Activated CD8-positive, alpha-beta T cell treated with anti-CD3 and anti-CD28 coated beads, Interleukin-2, amount 10 ng/mL, durations not matched to agents 7 days and 5 days (primary cell): ENCODE data around the gene SYNRG. TPM values are rescaled to one million over a fixed set of nuclear protein-coding genes. Genes with fewer than 3 reads are reported as not detected.

ENCODE experiments used
- ATAC-seq: fragments of 150-1000 bp; cut with Tn5 transposase; one replicate; pipeline ENCODE4 v1.10.0; 2021; ENCODE audit warnings: moderate library complexity
- CTCF ChIA-PET: fragments of 350-600 bp; sonication (Branson Sonifier 250); formaldehyde crosslinking; loops from one replicate; lab custom pipeline; 2021; ENCODE audit warnings: antibody characterized with exemption; lab: Charles Lee
- POLR2A ChIA-PET: fragments of 350-600 bp; sonication (Branson Sonifier 250); formaldehyde crosslinking; loops from one replicate; lab custom pipeline; 2021; ENCODE audit warnings: antibody characterized with exemption; lab: Charles Lee
- DNase-seq: peaks from one replicate; pipeline ENCODE4 v3.0.0-alpha.2; 2020
- H3K27ac Mint-ChIP-seq: one replicate; pipeline ENCODE4 v1.8.0; 2021; ENCODE audit warnings: mild to moderate bottlenecking, mixed read lengths
- H3K27me3 Mint-ChIP-seq: one replicate; pipeline ENCODE4 v1.8.0; 2021; ENCODE audit warnings: low read depth, mixed read lengths
- H3K36me3 Mint-ChIP-seq: one replicate; pipeline ENCODE4 v1.8.0; 2021; ENCODE audit warnings: low read depth, mixed read lengths
- H3K4me1 Mint-ChIP-seq: one replicate; pipeline ENCODE4 v1.8.0; 2021; ENCODE audit warnings: low read depth, mixed read lengths
- H3K4me3 Mint-ChIP-seq: one replicate; pipeline ENCODE4 v1.8.0; 2021; ENCODE audit warnings: mild to moderate bottlenecking, mixed read lengths
- H3K9me3 Mint-ChIP-seq: one replicate; pipeline ENCODE4 v1.8.0; 2022; ENCODE audit warnings: mixed read lengths; ENCODE audit not compliant: insufficient read depth
- total RNA-seq, 2 experiments: library from RNA; stranded (reverse); gene quantifications; one replicate each; pipeline ENCODE4 v1.2.3, GENCODE V29; 2021

SYNRG gene
- 100 to 1,000 TPM in 1 of 2 experiments, 10 to 100 TPM in 1; 97.4 to 105 TPM for total RNA-seq

GRCh38 chr17:37609170-37610040 lies at the start of gene SYNRG:
SYNRG (minus strand) TSS chr17:37609418; CDS start chr17:37609355, 63 bp downstream.
- Mint-ChIP-seq H3K27me3 (no peaks in the 10 kb centered on the region), H3K4me1 (peaks cover 38% of the 10 kb centered on the region), H3K36me3 (peaks cover 44% of the 10 kb centered on the region), H3K27ac (peak within 1 kb of the TSS; percentile 94), H3K4me3 (peak within 1 kb of the TSS; percentile 81), H3K9me3 (no peaks in the 10 kb centered on the region)
- ChIA-PET CTCF (interaction anchor here (0.8 to 4.2 kb wide), 21 partner anchors 10 to 206 kb away, joined by 3 to 22 read pairs (median 6); partner anchors contain the start of gene DDX52), POLR2A (interaction anchor here (0.6 to 1.6 kb wide), 11 partner anchors 12 to 1008 kb away, joined by 3 to 5 read pairs (median 4); partner anchors contain the start of genes ACACA, DDX52, MRM1 and TADA2A)
- DNase-seq (peak; percentile 96), ATAC-seq (peak; percentile 85)

- Mint-ChIP-seq H3K4me3 (no peak overlapping the region), H3K27ac (no peak overlapping the region), H3K4me1 (no peaks in the 10 kb centered on the region), H3K9me3 (no peaks in the 10 kb centered on the region), H3K27me3 (peaks cover 7% of the 10 kb centered on the region), H3K36me3 (no peaks in the 10 kb centered on the region)
- DNase-seq (no peak), ATAC-seq (no peak)
- CTCF ChIA-PET: interaction anchor here (1.3 to 1.5 kb wide), 2 partner anchors 9 to 134 kb away, joined by 4 read pairs; no protein-coding TSS in a partner anchor
- POLR2A ChIA-PET: no interaction called here
Observed at GRCh38 chr17:37657202-37657601, 48.0 kb upstream of the SYNRG start.

GRCh38 chr17:37651849-37652248 lies 42.6 kb upstream of the SYNRG start:
- H3K4me3 Mint-ChIP-seq: no peak overlapping the region
- no peak overlapping the region for H3K27ac Mint-ChIP-seq
- H3K27me3 Mint-ChIP-seq: peaks cover 43% of the 10 kb centered on the region
- no peaks in the 10 kb centered on the region for H3K4me1 Mint-ChIP-seq
- POLR2A ChIA-PET: interaction anchor here (0.6 kb wide), 1 partner anchor 410 kb away, joined by 4 read pairs; no protein-coding TSS in a partner anchor
- no peaks in the 10 kb centered on the region for H3K36me3 Mint-ChIP-seq
- CTCF ChIA-PET: interaction anchor here (0.8 to 1.1 kb wide), 2 partner anchors 139 to 164 kb away, joined by 3 to 4 read pairs; no protein-coding TSS in a partner anchor
- ATAC-seq: no peak
- no peak for DNase-seq
- H3K9me3 Mint-ChIP-seq: no peaks in the 10 kb centered on the region

GRCh38 chr17:37650419-37651003 lies 41.3 kb upstream of the SYNRG start:
- no peak for DNase-seq
- no peak overlapping the region for H3K4me3 Mint-ChIP-seq
- no peaks in the 10 kb centered on the region for H3K4me1 Mint-ChIP-seq
- no peaks in the 10 kb centered on the region for H3K9me3 Mint-ChIP-seq
- H3K36me3 Mint-ChIP-seq: no peaks in the 10 kb centered on the region
- no peak for ATAC-seq
- no peak overlapping the region for H3K27ac Mint-ChIP-seq
- ChIA-PET CTCF (interaction anchor here (0.7 to 3.7 kb wide), 11 partner anchors 9 to 166 kb away, joined by 3 to 22 read pairs (median 4); no protein-coding TSS in a partner anchor), POLR2A (interaction anchor here (1.1 kb wide), 1 partner anchor 192 kb away, joined by 3 read pairs; no protein-coding TSS in a partner anchor)
- H3K27me3 Mint-ChIP-seq: peaks cover 55% of the 10 kb centered on the region

- no peaks in the 10 kb centered on the region for H3K36me3 Mint-ChIP-seq
- peaks cover 68% of the 10 kb centered on the region for H3K27me3 Mint-ChIP-seq
- no peak overlapping the region for H3K4me3 Mint-ChIP-seq
- H3K4me1 Mint-ChIP-seq: peaks cover 4% of the 10 kb centered on the region
- no peak overlapping the region for H3K27ac Mint-ChIP-seq
- ChIA-PET POLR2A (no interaction called here), CTCF (interaction anchor here (0.9 to 3.7 kb wide), 4 partner anchors 8 to 168 kb away, joined by 3 to 22 read pairs (median 10); no protein-coding TSS in a partner anchor)
- H3K9me3 Mint-ChIP-seq: no peaks in the 10 kb centered on the region
- DNase-seq (no peak), ATAC-seq (no peak)
Observed at GRCh38 chr17:37648555-37648954, 39.3 kb upstream of the SYNRG start.

GRCh38 chr17:37647856-37648255 lies 38.6 kb upstream of the SYNRG start:
- ChIA-PET CTCF (interaction anchor here (0.9 to 3.7 kb wide), 4 partner anchors 9 to 168 kb away, joined by 3 to 22 read pairs (median 10); no protein-coding TSS in a partner anchor), POLR2A (no interaction called here)
- ATAC-seq: no peak
- no peaks in the 10 kb centered on the region for H3K9me3 Mint-ChIP-seq
- no peak overlapping the region for H3K27ac Mint-ChIP-seq
- H3K4me1 Mint-ChIP-seq: peaks cover 4% of the 10 kb centered on the region
- no peak overlapping the region for H3K4me3 Mint-ChIP-seq
- peaks cover 66% of the 10 kb centered on the region for H3K27me3 Mint-ChIP-seq
- H3K36me3 Mint-ChIP-seq: no peaks in the 10 kb centered on the region
- DNase-seq: no peak

GRCh38 chr17:37643869-37644268 lies 34.7 kb upstream of the SYNRG start:
- Mint-ChIP-seq H3K27ac (no peak overlapping the region), H3K36me3 (peaks cover 24% of the 10 kb centered on the region), H3K27me3 (peaks cover 43% of the 10 kb centered on the region), H3K4me3 (peak overlapping the region; percentile 95), H3K4me1 (peaks cover 31% of the 10 kb centered on the region), H3K9me3 (no peaks in the 10 kb centered on the region)
- no peak for ATAC-seq
- DNase-seq: no peak
- POLR2A ChIA-PET: no interaction called here
- CTCF ChIA-PET: interaction anchor here (0.8 to 2.3 kb wide), 6 partner anchors 11 to 148 kb away, joined by 3 to 15 read pairs (median 4); partner anchors contain the start of gene SYNRG

- Mint-ChIP-seq H3K9me3 (no peaks in the 10 kb centered on the region), H3K4me1 (peaks cover 32% of the 10 kb centered on the region), H3K36me3 (peaks cover 27% of the 10 kb centered on the region), H3K27ac (peak within 1 kb of the TSS; percentile 91), H3K27me3 (peaks cover 37% of the 10 kb centered on the region), H3K4me3 (peak within 1 kb of the TSS; percentile 95)
- ChIA-PET CTCF (interaction anchor here (0.8 to 2.3 kb wide), 5 partner anchors 15 to 148 kb away, joined by 3 to 15 read pairs (median 3); partner anchors contain the start of gene SYNRG), POLR2A (interaction anchor here (1.2 kb wide), 1 partner anchor 33 kb away, joined by 3 read pairs; the partner anchor contains the start of gene SYNRG)
- DNase-seq: peak; percentile 93
- ATAC-seq: peak; percentile 99
Observed at GRCh38 chr17:37643118-37643766, 34.0 kb upstream of the SYNRG start, which contains the start of gene DDX52. DDX52 (minus strand) TSS chr17:37643446; CDS start chr17:37643420, 26 bp downstream.

GRCh38 chr17:37642681-37643080 lies 33.5 kb upstream of the SYNRG start:
- CTCF ChIA-PET: interaction anchor here (1.3 to 2.3 kb wide), 3 partner anchors 34 to 149 kb away, joined by 3 to 15 read pairs (median 3); partner anchors contain the start of gene SYNRG
- Mint-ChIP-seq H3K4me3 (peak overlapping the region; percentile 95), H3K36me3 (peaks cover 32% of the 10 kb centered on the region), H3K27me3 (peaks cover 31% of the 10 kb centered on the region), H3K9me3 (no peaks in the 10 kb centered on the region), H3K4me1 (peaks cover 32% of the 10 kb centered on the region), H3K27ac (peak overlapping the region; percentile 91)
- ATAC-seq: peak; percentile 59
- DNase-seq: no peak
- POLR2A ChIA-PET: interaction anchor here (1.2 kb wide), 1 partner anchor 33 kb away, joined by 3 read pairs; the partner anchor contains the start of gene SYNRG

- H3K27ac Mint-ChIP-seq: no peak overlapping the region
- H3K4me1 Mint-ChIP-seq: peaks cover 32% of the 10 kb centered on the region
- H3K4me3 Mint-ChIP-seq: no peak overlapping the region
- H3K27me3 Mint-ChIP-seq: peaks cover 11% of the 10 kb centered on the region
- no peak for ATAC-seq
- CTCF ChIA-PET: no interaction called here
- H3K36me3 Mint-ChIP-seq: peaks cover 47% of the 10 kb centered on the region
- no peaks in the 10 kb centered on the region for H3K9me3 Mint-ChIP-seq
- POLR2A ChIA-PET: interaction anchor here (0.7 kb wide), 1 partner anchor 50 kb away, joined by 3 read pairs; no protein-coding TSS in a partner anchor
- DNase-seq: no peak
Observed at GRCh38 chr17:37640015-37640414, 30.8 kb upstream of the SYNRG start.
